GM21717 (cell line): ENCODE results near the gene EHBP1.

Source experiments
- ATAC-seq: cut with Tn5 transposase; IDR thresholded peaks from one replicate; pipeline ENCODE4 v1.9.1; 2021; ENCODE audit warnings: mild to moderate bottlenecking, moderate library complexity; ENCODE audit not compliant: unreplicated experiment

Gene EHBP1

DNA sequence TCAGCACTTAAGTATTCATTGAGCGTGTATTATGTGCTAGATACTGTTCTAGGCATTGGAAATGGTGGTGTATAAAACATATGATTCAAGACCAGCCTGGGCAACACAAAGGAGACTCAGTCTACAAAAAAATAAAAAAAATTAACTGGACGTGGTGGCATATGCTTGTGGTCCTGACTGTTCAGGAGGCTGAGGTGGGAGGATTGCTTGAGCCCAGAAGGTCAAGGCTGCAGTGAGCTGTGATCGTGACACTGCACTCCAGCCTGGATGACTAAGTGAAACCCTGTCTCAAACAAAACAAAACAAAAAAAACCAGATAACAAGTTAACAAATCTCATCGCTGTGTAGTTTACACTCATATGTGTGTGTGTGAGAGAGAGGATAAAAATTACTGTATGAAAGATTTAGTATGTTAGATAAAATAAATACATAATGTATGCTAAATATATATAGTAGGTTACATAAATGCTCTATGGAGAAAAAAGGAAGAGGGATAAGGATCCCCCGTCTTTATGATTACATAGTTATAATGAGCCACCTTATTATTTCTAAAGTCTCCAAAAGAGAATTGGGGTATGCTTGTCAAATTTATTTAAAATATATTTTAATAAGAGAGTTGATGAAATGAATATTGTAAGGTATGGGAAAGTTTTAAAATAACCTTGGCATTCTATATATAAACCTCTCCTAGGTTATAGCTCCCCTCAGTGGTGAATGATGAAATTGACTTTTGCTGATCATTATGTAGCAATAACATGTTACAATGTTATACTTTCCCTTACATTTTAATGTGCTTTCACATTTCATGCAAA, 69.2 kb downstream of the EHBP1 start:
- ATAC-seq: no peak

DNA sequence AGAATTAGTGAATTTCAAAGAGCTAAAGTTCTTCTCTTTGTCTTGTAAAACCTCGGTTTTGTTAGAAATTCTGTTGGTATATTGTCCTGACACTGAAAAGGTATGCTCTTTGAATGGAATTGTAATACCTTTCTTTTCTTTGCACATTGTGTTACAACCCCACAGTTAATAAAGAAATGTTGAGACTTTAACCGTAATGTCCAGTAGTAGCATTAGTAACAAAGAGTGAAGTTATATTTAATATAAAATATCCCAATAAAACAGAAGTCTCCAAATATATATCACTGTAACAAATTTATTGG, 69.8 kb downstream of the EHBP1 start:
- no peak for ATAC-seq

DNA sequence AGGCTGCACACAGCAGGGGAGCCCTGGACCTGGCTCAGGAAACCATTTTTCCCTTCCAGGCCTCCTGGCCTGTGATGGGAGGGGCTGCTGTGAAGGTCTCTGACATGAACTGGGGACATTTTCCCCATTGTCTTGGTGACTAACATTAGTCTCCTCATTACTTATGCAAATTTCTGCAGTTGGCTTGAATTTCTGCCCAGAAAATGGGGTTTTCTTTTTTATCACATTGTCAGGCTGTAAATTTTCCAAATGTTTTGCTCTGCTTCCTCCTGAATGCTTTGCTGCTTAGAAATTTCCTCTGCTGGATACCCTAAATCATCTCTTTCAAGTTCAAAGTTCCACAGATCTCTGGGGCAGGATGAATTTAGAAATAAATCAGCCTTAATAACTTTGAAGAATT, 78.2 kb downstream of the EHBP1 start:
- ATAC-seq: no peak

DNA sequence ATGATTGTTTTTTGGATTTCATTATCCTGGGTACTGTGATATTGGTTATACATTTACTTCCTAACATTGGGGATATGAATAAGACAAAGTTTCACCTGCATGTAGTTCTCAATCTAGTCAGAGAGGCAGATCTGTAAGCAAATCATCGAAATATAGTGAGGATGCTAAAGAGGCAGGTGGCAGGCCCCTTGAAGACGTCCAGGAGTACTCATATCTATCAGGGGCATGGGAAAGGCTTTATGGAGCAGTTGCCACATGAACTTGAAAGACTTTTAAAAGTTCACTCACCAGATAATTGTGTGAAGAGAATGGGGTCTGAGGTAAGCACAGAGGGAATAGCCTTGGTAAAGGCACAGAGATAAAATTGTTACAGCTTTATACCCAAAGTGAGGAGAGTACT, 78.8 kb downstream of the EHBP1 start:
- no peak for ATAC-seq

DNA sequence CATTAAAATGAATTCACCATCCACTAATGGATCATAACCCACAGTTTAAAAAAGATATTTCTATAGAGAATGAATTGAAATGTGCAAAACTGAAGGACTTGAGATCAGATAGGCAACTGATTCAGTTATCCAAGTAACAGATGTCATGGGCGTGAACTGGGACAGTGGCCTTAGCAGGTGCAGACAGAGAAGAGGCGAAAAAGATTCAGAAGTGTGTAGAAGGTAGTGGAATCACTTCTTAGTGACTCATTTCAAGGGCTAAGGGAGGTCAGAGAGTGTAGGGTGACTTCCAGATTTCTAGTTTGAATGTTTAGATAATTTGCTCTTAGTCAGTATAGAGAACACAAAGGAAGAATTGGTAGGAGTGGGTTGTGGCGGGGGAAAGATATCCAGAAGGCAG, 79.7 kb downstream of the EHBP1 start:
- ATAC-seq: peak; percentile 64

DNA sequence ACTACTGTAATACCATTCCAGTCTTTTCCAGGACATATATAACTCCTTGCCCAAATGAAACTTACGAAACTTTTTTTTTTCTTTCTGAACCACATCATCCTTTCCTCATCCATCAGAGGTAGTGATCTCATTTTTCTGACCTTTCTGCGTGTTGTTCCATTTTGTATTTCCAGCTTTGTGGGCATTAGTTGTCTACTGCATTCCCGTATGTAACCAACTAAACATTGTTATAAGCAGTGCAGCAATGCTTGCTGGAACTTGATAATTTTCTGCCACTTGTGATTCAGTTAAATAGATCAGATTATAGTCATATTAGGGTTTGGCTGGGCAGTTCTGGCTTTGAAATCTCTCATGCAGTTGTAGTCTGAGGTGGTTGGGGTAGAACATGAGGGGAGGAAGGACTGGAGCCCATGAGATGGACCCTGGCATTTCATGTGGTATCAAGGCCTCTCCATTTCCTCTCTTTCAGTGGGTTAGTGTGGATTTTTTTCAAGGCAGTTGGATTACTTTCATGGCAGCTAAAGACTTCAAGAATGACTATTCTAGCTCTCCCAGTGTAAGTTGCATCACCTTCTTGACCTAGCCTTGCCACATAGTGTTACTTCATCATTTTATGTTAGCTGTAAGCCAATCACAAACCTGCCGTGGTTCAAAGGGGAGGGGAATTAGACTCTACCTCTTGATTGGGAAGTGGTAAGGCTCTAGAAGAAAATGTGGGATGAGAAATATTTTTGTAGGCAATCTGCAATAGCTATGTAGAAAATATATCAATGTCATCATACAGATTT, 80.5 kb downstream of the EHBP1 start:
- no peak for ATAC-seq

DNA sequence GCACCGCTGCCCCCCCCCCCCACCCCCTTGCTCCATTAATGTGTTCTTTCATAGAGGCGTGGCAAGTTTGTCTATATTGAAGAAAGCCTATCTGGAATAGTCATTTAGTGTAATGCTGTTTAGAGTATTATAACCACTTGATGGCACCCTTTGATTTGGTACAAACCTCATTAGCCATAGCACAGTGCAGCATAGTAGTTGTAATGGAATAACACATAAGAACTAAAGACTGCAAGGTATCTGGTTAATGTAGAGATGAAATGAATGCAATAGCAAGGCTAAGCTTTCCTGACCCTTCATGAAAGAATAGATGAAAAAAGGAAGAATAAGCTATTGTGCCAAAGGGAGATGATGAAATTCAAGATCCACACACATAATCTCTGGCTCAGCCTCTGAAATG, 81.9 kb downstream of the EHBP1 start:
- no peak for ATAC-seq

DNA sequence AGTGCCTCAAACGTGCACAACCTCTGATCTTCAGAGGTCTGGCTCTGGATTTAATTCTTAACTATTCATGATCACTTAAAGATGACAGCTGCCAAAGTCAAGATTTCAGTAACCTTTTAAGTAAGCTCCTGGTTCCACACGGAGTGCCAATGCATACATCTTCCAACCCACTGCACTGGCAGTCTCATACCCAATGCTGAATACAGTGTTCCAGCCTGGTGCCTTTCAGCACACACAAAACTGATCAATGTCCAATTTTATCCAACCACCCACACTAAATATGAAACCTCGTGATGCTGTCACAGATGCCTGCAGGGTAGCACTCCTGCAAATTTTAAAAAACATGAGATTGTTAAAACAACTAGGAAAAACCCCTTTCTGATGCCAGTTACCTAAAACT, 84.0 kb downstream of the EHBP1 start:
- no peak for ATAC-seq

DNA sequence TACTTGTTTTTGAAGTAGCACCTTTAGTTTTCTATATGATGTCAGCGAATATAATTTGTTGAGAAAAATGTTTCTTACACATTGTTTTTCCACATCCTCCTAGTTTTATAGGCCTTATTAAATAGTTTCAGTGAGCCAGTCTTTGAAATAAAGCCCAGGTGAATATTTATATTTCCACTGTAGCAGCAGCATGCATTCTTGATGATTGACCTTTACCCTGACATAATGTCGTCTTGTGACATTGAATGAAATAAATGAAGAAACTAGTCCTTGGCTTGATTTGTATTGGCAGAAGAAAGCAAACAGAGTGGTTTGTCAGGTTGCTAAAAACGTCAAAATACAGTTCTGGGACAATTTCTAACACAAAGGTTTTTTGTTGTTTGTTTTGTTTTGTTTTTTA, 84.4 kb downstream of the EHBP1 start:
- no peak for ATAC-seq

DNA sequence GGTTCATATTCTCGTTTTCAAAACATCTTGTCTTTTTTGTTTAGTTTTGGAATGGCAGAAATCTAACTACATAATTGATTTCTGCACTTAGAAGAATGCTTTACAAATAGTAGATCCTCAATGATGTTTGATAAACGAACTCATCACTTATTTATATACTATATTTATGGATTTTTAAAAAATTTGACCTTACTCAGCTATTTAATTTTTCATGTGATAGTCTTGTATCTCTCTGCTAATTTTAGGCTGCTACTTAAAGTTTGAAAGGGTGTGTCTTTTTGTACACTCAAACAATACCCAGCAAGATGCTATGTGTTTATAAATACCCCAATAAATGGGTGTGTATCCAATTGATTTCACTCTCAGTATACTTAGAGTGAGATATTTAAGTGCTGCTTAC, 86.9 kb downstream of the EHBP1 start:
- ATAC-seq: no peak

DNA sequence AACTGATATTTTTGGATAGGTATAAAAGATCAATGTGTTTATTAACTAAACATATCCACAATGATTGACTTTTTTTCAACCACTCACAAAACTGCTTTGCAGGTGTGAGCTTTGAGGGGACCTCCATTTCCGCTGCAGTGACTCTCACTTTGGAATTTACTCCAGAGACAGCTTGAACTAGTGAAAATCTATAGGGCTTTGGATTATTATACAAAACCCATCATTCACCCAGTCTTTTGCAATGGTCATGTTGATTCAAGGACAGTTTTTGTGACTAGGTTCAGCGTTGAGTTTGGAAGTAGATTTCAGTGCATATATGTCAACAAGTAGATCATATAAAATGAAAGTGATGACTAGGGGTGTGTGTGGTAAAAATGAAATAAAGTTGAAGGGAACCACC, 87.7 kb downstream of the EHBP1 start:
- ATAC-seq: no peak

DNA sequence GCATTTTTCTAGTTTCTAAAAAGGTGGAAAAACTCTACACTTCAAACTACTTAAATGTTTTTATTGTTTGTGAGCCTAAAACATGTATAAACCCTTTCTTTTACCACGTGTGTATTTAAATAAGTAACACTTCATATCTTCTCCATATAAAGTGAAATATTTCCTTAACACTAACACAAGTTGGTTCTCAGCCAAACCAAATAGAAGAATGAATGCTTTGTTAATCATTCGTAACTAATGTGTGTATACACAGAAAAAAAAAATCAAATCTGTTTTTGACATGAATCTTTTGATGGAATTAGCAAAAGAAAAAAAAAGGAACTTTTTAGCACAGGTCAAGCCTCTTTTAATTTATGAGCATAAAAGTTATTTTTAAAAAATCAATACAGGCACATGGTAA, 89.3 kb downstream of the EHBP1 start:
- ATAC-seq: no peak

DNA sequence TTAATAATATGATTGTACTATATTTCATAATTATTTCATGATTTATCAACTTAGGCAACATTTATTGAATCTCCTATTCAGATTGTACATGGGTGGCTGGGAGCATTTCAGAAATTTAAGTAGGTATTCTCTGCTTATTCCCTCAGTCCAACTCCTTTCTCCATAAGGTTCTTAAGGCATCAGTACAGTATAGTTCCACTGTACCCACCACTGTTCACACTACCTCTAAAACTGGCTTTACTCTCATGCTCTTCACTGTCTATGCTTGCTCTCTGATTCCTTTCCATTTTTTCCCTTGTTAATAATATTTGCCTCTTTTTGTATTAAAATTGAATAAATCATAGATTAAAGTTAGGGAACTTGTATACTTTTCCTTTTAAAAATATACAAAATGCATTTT, 89.8 kb downstream of the EHBP1 start:
- no peak for ATAC-seq

DNA sequence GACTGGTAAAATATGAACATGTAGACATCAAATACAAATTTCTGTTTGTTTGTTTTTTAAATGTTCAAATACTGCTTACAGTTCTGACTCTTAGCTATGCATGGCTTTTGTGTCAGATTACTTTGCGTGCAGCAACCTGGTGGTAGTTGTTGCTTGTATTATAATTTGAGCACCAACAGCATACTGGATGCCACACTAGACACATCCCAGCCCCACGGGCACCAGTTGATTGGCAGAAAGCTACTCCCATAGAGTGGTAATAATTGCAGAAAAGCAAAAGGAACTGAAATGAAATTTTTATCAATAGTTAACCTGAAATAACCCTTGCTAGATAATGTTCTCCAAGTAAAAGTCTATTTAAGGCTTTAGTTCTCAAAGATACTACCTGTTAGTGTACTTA, 91.6 kb downstream of the EHBP1 start:
- ATAC-seq: no peak

DNA sequence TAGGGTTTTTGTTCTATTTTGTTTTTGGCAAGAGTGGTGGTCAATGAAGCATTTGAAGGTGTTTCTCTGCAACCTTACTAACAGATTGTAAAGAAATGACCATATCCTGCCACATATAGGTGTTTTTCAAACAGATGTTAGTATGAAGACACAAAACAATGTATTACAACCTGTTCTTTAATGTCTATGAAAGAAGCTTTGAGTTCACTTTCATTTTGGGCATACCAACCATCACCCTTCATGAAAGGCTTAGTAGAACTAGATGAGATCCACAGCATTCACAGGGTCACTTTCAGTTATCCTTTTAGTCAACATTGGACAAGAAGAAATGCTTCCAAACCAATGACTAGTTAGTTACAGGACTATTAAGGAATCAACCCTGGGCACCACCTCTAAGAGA, 95.1 kb downstream of the EHBP1 start:
- peak; percentile 61 for ATAC-seq

DNA sequence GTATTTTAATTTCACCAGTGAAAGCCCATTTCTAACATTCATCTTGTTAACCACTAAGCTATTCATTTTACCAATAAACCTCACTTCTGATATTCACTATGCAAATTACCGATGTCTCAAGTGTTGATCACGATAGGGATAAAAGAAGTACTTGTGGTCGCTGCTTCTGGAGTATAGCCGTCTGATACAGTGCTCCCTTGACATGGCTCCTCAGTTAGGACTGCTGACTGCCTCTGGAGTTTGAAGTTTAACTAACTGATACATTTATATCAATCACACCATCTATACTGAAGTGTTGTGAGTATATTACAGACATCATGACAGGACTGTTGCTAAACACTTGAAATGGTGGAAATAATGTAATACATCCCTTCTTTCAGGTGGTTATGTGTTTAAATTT, 95.6 kb downstream of the EHBP1 start:
- ATAC-seq: no peak

DNA sequence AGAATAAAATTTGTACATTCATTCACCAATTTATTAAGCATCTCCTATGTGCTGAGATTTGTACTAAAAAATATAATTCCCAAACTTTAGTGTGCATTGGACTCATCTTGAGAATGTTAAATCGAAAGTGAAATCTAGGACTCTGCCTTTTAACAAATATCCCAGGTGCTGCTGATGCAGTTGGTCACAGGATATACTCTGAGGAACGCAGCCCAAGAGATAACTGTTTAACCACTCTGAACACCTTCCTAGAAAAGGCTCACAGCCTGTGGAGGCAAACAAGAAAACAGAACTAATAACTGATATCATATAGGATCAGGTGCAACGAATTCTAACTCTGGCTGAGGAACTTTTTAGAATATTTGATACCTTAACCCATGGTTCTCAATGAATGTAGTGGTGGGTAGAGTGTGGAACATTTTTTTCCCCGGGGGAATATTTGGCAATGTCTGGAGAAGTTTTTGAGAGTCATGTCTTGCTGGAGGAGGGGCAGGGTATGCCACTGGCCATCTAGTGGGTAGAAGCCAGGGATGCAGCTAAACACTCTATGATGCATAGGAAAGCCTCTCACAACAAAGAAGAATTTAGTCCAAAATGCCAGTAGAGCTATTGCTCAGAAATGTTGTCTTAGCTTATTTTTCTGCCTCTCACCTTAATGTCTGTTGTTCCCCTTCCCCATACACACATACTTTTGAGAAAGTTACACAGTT, 96.5 kb downstream of the EHBP1 start:
- ATAC-seq: peak; percentile 63

DNA sequence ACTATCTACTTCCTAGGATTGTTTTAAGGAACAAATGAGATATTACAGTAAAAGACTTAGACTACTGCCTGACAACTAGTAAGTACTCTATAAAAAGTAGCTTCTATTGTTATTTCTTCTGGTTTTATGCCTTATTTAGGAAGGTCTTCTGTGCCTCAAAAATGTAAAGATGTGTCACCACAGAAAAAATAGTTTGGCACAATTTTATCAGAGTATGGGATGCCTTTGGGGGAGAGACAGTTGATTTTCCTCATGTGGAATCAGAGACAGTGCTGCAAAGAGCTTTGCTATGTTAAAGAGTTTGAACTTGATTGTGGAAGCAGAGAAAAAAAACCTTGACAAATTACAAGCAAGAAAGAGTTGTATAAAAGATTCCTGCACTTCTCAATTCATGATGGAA, 98.4 kb downstream of the EHBP1 start:
- ATAC-seq: no peak

DNA sequence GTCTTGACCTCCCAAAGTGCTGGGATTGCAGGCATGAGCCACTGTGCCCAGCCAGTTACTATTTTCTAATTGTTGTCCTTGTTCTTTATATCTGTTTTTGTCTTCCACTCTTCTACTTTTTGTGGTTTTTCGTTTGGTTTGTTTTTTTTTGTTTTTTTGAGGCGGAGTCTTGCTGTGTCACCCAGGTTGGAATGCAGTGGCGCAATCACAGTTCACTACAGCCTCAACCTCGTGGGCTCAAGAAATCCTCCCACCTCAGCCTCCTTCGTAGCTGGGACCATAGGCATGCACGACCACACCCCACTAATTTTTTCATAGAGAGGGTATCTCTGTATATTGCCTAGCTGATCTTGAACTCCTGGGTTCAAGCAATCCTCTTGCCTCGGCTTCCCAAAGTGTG, 100.7 kb downstream of the EHBP1 start:
- no peak for ATAC-seq

DNA sequence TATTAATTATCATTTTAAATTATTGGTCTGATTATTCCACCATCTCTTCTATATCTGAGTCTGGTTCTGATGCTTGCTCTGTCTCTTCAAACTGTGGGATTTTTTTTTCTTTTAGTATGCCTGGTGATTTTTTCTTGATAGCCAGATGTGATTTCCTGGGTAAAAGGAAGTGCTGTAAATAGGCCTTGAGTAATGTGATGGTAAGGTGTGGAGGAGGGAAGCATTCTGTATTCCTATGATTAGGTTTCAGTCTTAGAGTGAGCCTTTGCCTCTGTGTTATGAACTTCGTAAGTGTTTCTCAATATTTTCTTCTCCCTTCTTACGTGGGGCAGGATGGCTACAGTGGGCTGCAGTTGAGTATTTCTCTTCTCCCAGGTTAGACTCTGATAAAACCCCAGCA, 103.0 kb downstream of the EHBP1 start:
- no peak for ATAC-seq

DNA sequence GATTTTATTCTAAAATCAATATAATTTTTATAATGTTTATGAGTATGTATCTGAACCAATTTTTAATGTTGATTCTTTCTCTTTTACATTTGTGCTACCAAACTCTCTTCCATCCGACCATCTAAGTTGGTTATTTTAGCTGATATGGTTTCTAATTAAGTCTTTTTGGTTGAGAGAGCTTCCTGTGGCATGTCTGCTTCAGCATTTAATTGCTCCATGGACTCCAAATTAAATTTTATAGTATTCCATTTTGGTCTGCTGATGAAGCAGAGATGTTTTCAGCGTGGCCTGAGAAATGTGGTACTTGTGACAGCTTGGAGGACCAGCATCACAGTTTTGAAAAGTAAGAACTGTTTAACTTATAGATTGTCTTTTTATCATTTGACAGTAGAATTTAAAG, 105.6 kb downstream of the EHBP1 start:
- ATAC-seq: no peak

DNA sequence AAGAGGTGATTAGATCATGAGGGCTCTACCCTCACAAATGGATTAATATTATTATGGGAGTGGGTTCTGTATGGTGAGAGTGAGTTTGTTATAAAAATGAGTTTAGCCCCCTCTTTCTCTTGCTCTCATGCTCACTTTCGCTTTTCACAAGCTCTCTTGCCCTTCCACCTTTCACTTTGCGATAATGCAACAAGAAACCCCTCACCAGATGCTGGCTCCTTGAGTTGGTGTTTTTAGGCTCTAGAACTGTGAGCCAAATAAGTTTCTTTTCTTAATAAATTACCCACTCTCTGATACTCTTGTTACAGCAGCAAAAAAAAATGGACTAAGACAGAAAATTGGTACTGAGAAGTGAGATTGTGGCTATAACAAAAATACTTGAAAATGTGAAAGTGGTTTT, 106.5 kb downstream of the EHBP1 start:
- ATAC-seq: no peak
